ENCODE data around the gene NRL.

- no peak for TF ChIP-seq POLR2AphosphoS5 (IDR thresholded peaks at IDR 0.05; ENCODE audit: borderline replicate concordance, low read depth, low read length)
- no peak for TF ChIP-seq EZH2 (IDR thresholded peaks at IDR 0.05)
Observed at GRCh38 chr14:24080142-24080530, 34.6 kb downstream of the NRL start.

Data from SK-N-MC (cell line).